ENCODE data around the gene CUBN.

DNA sequence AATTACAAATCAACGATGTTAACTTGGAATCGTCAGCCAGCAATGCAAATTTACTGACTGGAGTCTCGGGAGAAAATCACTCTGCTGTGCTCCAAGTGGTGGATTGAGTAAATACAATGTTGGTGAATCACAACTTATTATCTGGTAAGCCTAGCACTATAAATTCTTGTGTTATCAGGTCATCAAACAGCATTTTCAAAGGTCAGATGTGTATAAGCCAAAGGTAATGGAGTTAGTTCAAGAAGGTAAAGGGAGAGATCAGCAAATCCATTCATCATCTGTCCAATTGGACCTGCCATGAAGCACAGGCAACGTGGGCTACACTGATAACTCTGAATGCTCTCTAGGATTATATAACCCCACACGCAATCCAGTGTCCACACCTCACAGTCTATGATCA is 13.9 kb downstream of the CUBN start:
- TF ChIP-seq, protein P1, sequence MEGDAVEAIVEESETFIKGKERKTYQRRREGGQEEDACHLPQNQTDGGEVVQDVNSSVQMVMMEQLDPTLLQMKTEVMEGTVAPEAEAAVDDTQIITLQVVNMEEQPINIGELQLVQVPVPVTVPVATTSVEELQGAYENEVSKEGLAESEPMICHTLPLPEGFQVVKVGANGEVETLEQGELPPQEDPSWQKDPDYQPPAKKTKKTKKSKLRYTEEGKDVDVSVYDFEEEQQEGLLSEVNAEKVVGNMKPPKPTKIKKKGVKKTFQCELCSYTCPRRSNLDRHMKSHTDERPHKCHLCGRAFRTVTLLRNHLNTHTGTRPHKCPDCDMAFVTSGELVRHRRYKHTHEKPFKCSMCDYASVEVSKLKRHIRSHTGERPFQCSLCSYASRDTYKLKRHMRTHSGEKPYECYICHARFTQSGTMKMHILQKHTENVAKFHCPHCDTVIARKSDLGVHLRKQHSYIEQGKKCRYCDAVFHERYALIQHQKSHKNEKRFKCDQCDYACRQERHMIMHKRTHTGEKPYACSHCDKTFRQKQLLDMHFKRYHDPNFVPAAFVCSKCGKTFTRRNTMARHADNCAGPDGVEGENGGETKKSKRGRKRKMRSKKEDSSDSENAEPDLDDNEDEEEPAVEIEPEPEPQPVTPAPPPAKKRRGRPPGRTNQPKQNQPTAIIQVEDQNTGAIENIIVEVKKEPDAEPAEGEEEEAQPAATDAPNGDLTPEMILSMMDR (IDR thresholded peaks at IDR 0.05): no peak
- no peak for TF ChIP-seq POLR2A (IDR thresholded peaks at IDR 0.05)
